Measurements from ENCODE around the gene UBA6. TPM values are rescaled to one million over a fixed set of nuclear protein-coding genes. Genes with fewer than 3 reads are reported as not detected.

Gene UBA6
- total and polyA plus RNA-seq, 9 of the 15 experiments (the other 6 are each of a cell fraction or from before 2014, with no cell fraction given): 22.9 to 139 (median 94.6) TPM

GRCh38 chr4:67713529-67714247 lies 12.7 kb upstream of the UBA6 start (continued):
- TF ChIP-seq, protein P1, sequence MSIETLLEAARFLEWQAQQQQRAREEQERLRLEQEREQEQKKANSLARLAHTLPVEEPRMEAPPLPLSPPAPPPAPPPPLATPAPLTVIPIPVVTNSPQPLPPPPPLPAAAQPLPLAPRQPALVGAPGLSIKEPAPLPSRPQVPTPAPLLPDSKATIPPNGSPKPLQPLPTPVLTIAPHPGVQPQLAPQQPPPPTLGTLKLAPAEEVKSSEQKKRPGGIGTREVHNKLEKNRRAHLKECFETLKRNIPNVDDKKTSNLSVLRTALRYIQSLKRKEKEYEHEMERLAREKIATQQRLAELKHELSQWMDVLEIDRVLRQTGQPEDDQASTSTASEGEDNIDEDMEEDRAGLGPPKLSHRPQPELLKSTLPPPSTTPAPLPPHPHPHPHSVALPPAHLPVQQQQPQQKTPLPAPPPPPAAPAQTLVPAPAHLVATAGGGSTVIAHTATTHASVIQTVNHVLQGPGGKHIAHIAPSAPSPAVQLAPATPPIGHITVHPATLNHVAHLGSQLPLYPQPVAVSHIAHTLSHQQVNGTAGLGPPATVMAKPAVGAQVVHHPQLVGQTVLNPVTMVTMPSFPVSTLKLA (conservative IDR thresholded peaks at IDR 0.05): peak; percentile 36 to 64; a peak in 2 of 4 replicates
- TF ChIP-seq MEIS2 (IDR thresholded peaks at IDR 0.05; ENCODE audit: partially characterized antibody) (peak; percentile 66), SMARCA4 (IDR thresholded peaks at IDR 0.05) (peak; percentile 35), RBBP5 (IDR thresholded peaks at IDR 0.05; ENCODE audit: borderline replicate concordance, insufficient read depth, low read length, poor library complexity, severe bottlenecking) (peak; percentile 34), ZNF507 (tag; conservative IDR thresholded peaks at IDR 0.05) (no peak), KDM1A (IDR thresholded peaks at IDR 0.05) (peak; percentile 91 to 95), L3MBTL2 (IDR thresholded peaks at IDR 0.05) (0 out of 2 replicates have a peak, but pooled peaks have one; percentile 47), HCFC1 (IDR thresholded peaks at IDR 0.05; ENCODE audit: low read depth, low read length) (0 out of 2 replicates have a peak, but pooled peaks have one; percentile 20), ZNF311 (CRISPR knock-in tag; IDR thresholded peaks at IDR 0.05) (no peak), KHSRP (IDR thresholded peaks at IDR 0.05) (no peak), MYNN (IDR thresholded peaks at IDR 0.05) (peak; percentile 38; the same call in 1 of the 2 replicates), MYNN (CRISPR knock-in tag; IDR thresholded peaks at IDR 0.05) (no peak)
- TF ChIP-seq, protein P2, sequence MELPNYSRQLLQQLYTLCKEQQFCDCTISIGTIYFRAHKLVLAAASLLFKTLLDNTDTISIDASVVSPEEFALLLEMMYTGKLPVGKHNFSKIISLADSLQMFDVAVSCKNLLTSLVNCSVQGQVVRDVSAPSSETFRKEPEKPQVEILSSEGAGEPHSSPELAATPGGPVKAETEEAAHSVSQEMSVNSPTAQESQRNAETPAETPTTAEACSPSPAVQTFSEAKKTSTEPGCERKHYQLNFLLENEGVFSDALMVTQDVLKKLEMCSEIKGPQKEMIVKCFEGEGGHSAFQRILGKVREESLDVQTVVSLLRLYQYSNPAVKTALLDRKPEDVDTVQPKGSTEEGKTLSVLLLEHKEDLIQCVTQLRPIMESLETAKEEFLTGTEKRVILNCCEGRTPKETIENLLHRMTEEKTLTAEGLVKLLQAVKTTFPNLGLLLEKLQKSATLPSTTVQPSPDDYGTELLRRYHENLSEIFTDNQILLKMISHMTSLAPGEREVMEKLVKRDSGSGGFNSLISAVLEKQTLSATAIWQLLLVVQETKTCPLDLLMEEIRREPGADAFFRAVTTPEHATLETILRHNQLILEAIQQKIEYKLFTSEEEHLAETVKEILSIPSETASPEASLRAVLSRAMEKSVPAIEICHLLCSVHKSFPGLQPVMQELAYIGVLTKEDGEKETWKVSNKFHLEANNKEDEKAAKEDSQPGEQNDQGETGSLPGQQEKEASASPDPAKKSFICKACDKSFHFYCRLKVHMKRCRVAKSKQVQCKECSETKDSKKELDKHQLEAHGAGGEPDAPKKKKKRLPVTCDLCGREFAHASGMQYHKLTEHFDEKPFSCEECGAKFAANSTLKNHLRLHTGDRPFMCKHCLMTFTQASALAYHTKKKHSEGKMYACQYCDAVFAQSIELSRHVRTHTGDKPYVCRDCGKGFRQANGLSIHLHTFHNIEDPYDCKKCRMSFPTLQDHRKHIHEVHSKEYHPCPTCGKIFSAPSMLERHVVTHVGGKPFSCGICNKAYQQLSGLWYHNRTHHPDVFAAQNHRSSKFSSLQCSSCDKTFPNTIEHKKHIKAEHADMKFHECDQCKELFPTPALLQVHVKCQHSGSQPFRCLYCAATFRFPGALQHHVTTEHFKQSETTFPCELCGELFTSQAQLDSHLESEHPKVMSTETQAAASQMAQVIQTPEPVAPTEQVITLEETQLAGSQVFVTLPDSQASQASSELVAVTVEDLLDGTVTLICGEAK (IDR thresholded peaks at IDR 0.05): 0 out of 2 replicates have a peak, but pooled peaks have one; percentile 21
- TF ChIP-seq, protein P2 (CRISPR knock-in tag; IDR thresholded peaks at IDR 0.05): no peak

Data from K562 (cell line).